Left ventricle myocardium superior (tissue), 1 donor: ENCODE measurements around the gene BMP6. TPM values are rescaled to one million over a fixed set of nuclear protein-coding genes. Genes with fewer than 3 reads are reported as not detected.

Experiments
- ATAC-seq: fragments of 200-7000 bp; cut with Tn5 transposase; one replicate; pipeline ENCODE4 v1.9.1; 2020; ENCODE audit warnings: mild to moderate bottlenecking, moderate library complexity
- DNase-seq: peaks from one replicate; pipeline ENCODE4 v3.0.0-alpha.2; 2020
- intact Hi-C: fragments of 100-400 bp; cut with micrococcal nuclease; formaldehyde crosslinking; loops from one replicate; pipeline ENCODE4 v1.11.0; 2022
- total RNA-seq: library from RNA; stranded (reverse); fragmentation: NEBNext Ultra II Directional; extraction: Animal tissue kit (Norgen Biotek cat#: 25700); gene quantifications from one replicate; pipeline ENCODE4 v1.2.1, GENCODE V29; 2021
- donor health status: DM: no; HTN: yes; CAD: no; lungs with severe emphysema.

BMP6 gene
- total RNA-seq, 1 donor from 2014 or later, result 2.7 TPM

DNA sequence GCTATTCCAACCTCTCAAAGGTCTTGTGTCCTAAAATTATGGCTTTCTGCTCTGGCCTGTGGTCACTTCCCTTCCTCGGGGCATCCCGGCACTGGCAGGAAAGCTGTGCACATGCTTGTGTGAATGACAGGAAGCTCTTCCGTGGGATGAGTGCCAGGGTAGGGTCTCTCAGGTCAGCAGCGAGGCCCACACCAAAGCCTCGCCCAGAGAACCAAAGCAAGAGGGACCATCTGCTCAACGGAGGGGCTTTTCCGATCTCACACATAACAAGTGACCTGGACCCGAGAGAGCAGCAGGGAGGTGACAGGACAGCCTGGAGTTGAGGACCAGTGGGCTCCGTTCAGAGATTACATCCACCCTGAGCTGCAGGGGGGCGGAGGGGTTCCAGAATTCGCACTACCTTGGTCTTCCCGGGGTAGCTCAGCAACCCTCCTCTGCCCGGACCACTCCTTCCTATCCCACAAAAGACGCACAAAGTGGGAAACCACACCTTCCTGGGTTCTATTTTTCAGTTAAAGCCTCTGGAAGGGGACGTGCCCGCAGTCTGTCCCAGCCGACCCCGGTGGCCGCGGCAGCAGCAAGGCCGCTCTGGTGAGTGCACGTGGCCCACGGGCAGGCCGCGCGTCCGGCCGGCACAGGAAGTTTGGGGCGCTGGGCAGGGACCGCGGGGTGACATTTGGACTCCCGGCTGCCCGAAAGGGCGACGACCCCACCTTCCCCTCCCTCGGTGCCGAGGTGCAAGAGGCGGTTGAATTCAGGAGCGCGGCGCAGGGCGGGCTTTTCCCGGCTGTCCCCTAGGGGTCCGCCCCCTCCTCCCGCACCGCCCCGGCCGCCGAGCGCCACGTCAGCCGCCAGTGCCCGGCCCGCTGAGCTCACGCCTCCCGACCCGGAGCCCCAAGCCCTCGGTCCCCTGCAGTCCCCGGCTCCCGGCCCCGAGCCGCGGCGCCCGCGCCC is 183.7 kb downstream of the BMP6 start:
- intact Hi-C loops, result loop anchor here (10.0 kb wide), 1 partner anchor 95 kb away; no protein-coding TSS in a partner anchor
- DNase-seq (peak; percentile 81), ATAC-seq (peak; percentile 69)

DNA sequence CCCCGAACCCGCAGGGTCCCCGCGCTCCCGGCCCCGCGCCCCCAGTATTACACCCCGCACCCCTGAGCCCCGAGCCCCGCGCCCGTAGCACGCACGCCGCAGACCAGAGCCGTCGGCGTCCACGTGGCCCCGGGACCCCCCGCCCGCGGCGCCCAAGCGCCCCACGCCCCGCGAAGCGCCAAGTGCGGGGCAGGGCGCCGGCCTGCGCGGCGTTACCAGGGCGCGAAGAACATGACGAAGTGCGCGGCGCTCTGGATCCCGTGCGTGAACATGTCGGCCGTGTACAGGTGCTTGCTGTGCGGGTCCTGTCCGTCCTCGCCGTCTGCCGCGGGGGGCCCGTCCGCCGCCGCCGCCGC is 184.4 kb downstream of the BMP6 start:
- ATAC-seq, result no peak

GRCh38 chr6:7910654-7911344 is 184.9 kb downstream of the BMP6 start, which contains the start of gene TXNDC5:
Gene TXNDC5, minus strand, starts transcription at chr6:7910788. Its CDS starts 12 bp downstream, at chr6:7910776.
- intact Hi-C loops, result no loop called here
- DNase-seq, result peak; percentile 92
- peak; percentile 91 for ATAC-seq

More for the DNA sequence above, 184.4 kb downstream of the BMP6 start:
- intact Hi-C loops, result no loop called here
- no peak for DNase-seq

DNA sequence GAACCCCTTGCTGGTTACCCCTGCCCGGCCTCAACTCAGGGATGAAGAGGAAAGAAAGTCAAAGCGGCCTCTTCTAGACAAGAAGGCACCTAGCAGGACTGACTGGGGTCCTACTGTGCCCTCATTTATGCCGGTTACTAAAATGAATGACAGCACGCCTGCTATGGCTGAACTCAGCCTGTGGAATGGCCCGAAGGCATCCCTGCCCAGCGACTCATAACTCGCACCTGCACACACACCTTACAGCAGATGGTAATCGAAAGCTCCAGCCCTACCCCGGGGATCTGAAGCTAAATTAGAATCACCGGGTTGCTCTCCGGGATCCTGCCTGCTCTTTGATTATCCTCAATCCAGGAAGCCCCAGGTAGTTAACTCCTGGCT is 185.4 kb downstream of the BMP6 start:
- intact Hi-C loops, result no loop called here
- ATAC-seq, result no peak
- DNase-seq, result no peak

GRCh38 chr6:7912024-7912423 is 186.1 kb downstream of the BMP6 start:
- intact Hi-C loops, result no loop called here
- peak; percentile 50 for DNase-seq
- ATAC-seq, result peak; percentile 35

- intact Hi-C loops, result no loop called here
- ATAC-seq, result no peak
- DNase-seq, result no peak
Observed at GRCh38 chr6:7912736-7913517, 187.0 kb downstream of the BMP6 start.

- no peak for ATAC-seq
- intact Hi-C loops, result no loop called here
- no peak for DNase-seq
Observed at GRCh38 chr6:7914311-7914710, 188.4 kb downstream of the BMP6 start.

DNA sequence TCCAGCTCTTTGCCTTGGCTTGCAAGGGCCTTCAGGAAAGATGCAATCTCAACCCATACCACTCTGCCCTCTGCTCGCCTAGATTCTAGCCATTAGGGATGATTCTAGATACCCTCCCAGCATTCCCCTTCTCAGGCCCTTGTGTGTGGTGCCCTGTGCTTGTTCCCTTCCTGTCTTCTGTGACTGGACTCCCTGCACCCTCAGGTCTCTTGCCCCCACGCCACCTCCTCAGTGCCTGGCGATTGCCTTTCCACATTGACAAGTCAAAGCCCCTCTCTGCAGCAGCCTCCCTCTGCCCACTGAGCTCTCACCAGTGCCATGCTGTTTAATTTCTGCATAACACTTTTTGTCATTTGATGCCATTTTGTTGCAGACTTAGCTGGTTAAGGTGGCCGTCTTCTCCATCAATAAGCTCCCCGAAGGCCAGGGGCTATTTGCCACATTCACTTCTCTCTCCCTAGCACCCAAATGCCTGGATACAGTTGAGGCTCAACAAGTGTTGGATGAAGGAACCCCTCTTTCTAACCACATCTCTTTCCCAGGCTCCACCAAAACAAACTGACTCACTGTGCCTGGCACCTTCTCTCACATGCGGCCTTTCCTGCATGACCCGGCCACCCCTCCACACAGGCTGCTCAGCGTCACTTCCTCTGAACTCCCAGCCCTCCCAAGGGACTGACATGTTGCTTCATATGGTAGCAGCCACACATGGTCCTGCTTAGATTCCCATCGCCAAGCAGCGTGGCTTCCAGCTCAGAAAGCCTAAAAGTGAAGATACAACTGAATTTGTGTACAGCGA is 189.3 kb downstream of the BMP6 start:
- peak; percentile 65 for ATAC-seq
- peak; percentile 77 for DNase-seq
- intact Hi-C loops, result no loop called here

DNA sequence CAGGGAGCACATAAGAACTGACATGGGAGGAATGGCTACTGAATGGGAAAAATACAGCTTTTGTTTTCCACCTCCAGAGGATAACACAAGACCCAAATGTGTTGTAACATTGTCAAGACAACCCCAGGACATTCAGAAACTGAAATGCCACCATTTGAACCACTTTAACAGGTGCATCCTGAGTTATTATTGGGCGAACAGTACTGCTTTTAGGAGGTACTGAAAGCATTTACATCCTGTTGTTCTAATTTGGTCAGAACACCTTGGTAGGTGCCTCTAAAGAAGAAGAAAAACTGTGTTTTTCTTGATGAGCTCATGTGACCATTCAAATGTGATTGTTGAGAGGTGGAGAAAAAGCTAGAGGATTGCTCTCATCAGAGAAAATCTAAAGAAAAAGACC is 191.1 kb downstream of the BMP6 start:
- ATAC-seq (no peak), DNase-seq (no peak)
- intact Hi-C loops, result no loop called here

- ATAC-seq (no peak), DNase-seq (no peak)
- intact Hi-C loops, result no loop called here
Observed at GRCh38 chr6:7917729-7918128, 191.8 kb downstream of the BMP6 start.

DNA sequence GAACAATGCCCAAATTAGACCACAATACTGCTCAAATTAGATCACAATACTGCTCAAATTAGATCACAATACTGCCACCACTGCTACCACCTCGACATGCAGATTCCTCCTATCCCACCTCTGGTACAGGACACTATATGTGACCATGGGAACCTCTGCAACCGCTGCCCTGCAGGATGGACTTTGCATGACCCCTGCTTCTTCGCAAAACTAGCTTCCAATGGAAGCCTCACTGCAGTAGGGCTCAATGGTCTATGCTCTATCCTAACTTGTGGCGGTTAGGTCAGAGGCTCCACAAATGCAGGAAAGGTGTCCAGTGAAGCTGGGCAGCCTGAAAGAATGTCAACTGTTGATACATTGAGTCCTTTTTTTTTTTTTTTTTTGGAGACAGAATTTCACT is 192.5 kb downstream of the BMP6 start:
- no peak for ATAC-seq
- DNase-seq, result no peak
- intact Hi-C loops, result no loop called here

GRCh38 chr6:7919871-7920270 is 194.0 kb downstream of the BMP6 start:
- no peak for DNase-seq
- no peak for ATAC-seq
- intact Hi-C loops, result no loop called here

- ATAC-seq (no peak), DNase-seq (no peak)
- intact Hi-C loops, result no loop called here
Observed at GRCh38 chr6:7920425-7920824, 194.5 kb downstream of the BMP6 start.

- DNase-seq, result no peak
- ATAC-seq, result no peak
- intact Hi-C loops, result no loop called here
Observed at GRCh38 chr6:7921046-7921445, 195.1 kb downstream of the BMP6 start.

DNA sequence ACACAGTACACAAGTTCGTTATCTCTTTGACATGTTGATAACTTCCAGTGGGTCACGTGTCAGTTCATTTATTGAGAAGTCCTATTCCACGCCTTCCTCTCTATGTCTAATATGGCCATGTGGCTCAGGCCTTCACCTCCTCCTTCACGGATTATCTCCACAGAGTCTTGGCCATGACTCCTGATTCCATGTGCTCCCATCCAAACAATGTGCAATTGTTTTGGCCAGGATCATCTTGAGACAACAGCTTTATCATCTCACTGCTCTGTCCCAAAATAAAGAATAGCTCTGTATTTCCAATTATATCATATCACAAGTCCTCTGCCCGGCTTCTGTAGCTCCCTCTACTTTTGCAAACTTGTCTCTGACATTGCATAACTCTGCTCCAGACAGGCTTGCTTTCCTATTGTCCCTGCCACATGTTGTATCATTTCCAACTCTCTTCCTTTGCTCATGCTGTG is 195.8 kb downstream of the BMP6 start:
- peak; percentile 85 for ATAC-seq
- no peak for DNase-seq
- intact Hi-C loops, result no loop called here

DNA sequence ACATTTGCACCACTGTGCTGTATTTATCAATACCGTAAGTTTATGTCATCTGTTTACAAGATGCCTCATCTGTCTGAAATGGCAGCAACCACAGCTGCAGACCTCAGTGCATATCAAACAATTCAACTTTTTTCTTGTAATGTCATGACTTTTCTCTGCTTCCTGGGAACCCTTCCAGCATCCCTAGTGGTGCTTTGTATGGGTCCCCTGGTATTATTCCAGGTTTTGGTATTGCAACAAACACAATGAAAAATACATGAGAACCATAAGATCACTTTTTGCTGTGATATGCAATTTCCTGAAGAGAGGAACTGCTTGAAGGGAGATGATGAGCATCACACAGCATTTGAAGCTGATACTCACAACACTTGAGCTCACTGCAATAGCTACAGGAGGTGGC is 196.7 kb downstream of the BMP6 start:
- no peak for DNase-seq
- no peak for ATAC-seq
- intact Hi-C loops, result no loop called here

GRCh38 chr6:7924867-7925266 is 199.0 kb downstream of the BMP6 start:
- ATAC-seq (no peak), DNase-seq (no peak)
- intact Hi-C loops, result no loop called here
